ENCODE measurements around the gene GGACT. TPM values are rescaled to one million over a fixed set of nuclear protein-coding genes. Genes with fewer than 3 reads are reported as not detected.
A peak's percentile ranks its signal among the peaks of the same experiment; 100 is the strongest.

The GGACT gene
- total and polyA plus RNA-seq, 2 experiments from 2014 or later: 0.70 to 5.6 TPM

DNA sequence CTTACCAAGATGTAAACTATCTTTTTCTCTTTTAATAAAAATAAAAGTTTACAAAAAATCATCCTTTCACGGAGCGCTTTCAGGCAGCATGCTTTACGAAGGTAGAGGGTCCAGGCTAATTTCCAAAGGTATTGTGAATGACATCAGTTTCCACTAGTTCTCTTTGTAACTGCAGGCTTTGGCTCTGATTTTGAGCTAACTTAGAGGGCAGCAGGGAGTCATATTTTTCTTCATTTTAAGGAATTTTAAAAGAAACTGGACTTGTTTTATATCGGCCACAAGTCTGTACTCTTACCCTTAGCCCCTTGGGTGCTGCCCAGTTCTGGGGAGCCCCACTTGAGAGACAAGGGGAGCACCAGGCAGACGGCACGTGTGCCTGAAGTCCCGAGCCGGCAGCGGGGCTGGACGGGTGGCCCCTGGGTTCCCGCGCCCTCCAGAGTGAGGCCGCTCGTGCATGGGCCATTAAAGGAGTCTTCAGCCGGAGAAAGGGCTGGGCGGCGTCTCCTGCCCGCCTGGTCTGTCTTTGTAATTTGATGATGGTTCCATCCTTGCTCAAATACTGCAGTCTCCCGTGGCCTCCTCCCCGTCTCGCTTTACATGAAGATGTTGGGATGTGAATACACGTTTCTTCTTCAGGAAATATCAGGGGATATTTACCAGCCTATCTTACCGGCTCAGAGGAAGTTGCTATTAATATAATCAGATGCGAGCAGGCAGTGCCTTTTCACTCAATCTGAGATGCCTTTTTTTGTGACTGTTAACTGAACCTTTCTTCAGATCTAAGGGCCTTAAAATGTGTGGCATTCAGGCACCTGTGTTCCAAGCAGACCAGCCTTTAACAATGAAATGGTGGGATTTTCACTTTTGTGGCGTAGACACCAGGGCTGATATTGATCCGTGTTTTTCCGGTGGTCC lies 67.4 kb downstream of the GGACT start:
- Histone ChIP-seq H3K27ac (no peak overlapping the region), H3K4me3 (no peak overlapping the region), H3K79me2 (no peaks in the 10 kb centered on the region), H2AFZ (no peak overlapping the region), H3K9me2 (replicated peaks; ENCODE audit: insufficient read depth) (no peaks in the 10 kb centered on the region), H4K20me1 (ENCODE audit: insufficient read depth, poor library complexity, severe bottlenecking) (no peaks in the 10 kb centered on the region), H3K4me1 (ENCODE audit: insufficient read depth) (peaks cover 9% of the 10 kb centered on the region), H3K36me3 (replicated peaks; ENCODE audit: insufficient read depth, low read depth) (no peaks in the 10 kb centered on the region), H3K9me3 (ENCODE audit: low read depth) (no peaks in the 10 kb centered on the region), H3K27me3 (no peaks in the 10 kb centered on the region), H3K4me2 (no peak overlapping the region)
- TF ChIP-seq, protein P1, sequence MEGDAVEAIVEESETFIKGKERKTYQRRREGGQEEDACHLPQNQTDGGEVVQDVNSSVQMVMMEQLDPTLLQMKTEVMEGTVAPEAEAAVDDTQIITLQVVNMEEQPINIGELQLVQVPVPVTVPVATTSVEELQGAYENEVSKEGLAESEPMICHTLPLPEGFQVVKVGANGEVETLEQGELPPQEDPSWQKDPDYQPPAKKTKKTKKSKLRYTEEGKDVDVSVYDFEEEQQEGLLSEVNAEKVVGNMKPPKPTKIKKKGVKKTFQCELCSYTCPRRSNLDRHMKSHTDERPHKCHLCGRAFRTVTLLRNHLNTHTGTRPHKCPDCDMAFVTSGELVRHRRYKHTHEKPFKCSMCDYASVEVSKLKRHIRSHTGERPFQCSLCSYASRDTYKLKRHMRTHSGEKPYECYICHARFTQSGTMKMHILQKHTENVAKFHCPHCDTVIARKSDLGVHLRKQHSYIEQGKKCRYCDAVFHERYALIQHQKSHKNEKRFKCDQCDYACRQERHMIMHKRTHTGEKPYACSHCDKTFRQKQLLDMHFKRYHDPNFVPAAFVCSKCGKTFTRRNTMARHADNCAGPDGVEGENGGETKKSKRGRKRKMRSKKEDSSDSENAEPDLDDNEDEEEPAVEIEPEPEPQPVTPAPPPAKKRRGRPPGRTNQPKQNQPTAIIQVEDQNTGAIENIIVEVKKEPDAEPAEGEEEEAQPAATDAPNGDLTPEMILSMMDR (IDR thresholded peaks at IDR 0.05; ENCODE audit: poor library complexity): no peak
- TF ChIP-seq EZH2phosphoT487 (IDR thresholded peaks at IDR 0.05; ENCODE audit: low read depth, severe bottlenecking, unreplicated experiment) (no peak), EZH2 (IDR thresholded peaks at IDR 0.05; ENCODE audit: borderline replicate concordance) (no peak)
- 71% methylated on average over 27 of the region's 27 CpGs for WGBS (ENCODE audit: low lambda C conversion rate, missing lambda C conversion rate)
- DNase-seq (ENCODE audit: low spot score): no peak

DNA sequence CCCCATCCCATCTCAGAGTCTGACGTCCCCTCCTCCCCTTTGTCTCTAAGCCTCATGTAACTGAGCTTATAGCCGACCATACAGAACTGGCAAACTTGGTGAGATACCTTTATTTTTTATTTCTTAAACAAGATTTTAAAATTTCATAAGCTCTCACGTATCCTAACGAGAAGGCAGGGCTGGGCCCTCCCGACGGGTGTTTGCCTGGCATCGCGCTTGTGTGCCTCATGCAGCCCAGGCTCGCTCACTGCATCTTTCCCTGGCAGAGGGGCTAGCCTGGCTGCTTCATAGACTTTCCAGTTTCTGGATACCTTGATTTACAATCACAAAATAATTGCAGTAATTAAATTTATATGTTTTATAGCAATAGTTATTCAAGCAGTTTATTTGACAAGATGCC lies 69.0 kb downstream of the GGACT start:
- no peaks in the 10 kb centered on the region for H3K36me3 ChIP-seq (replicated peaks; ENCODE audit: insufficient read depth, low read depth)
- no peaks in the 10 kb centered on the region for H3K79me2 ChIP-seq
- no peaks in the 10 kb centered on the region for H3K27me3 ChIP-seq
- H2AFZ ChIP-seq: no peak overlapping the region
- H3K4me3 ChIP-seq: no peak overlapping the region
- H3K4me1 ChIP-seq (ENCODE audit: insufficient read depth): peaks cover 9% of the 10 kb centered on the region
- no peaks in the 10 kb centered on the region for H3K9me2 ChIP-seq (replicated peaks; ENCODE audit: insufficient read depth)
- TF ChIP-seq, protein P1 (IDR thresholded peaks at IDR 0.05; ENCODE audit: poor library complexity): no peak
- TF ChIP-seq EZH2 (IDR thresholded peaks at IDR 0.05; ENCODE audit: borderline replicate concordance) (no peak), EZH2phosphoT487 (IDR thresholded peaks at IDR 0.05; ENCODE audit: low read depth, severe bottlenecking, unreplicated experiment) (no peak)
- H3K4me2 ChIP-seq: no peak overlapping the region
- H4K20me1 ChIP-seq (ENCODE audit: insufficient read depth, poor library complexity, severe bottlenecking): no peaks in the 10 kb centered on the region
- H3K9me3 ChIP-seq (ENCODE audit: low read depth): no peaks in the 10 kb centered on the region
- 97% methylated on average over 9 of the region's 9 CpGs for WGBS (ENCODE audit: low lambda C conversion rate, missing lambda C conversion rate)
- DNase-seq (ENCODE audit: low spot score): no peak
- H3K27ac ChIP-seq: no peak overlapping the region

DNA sequence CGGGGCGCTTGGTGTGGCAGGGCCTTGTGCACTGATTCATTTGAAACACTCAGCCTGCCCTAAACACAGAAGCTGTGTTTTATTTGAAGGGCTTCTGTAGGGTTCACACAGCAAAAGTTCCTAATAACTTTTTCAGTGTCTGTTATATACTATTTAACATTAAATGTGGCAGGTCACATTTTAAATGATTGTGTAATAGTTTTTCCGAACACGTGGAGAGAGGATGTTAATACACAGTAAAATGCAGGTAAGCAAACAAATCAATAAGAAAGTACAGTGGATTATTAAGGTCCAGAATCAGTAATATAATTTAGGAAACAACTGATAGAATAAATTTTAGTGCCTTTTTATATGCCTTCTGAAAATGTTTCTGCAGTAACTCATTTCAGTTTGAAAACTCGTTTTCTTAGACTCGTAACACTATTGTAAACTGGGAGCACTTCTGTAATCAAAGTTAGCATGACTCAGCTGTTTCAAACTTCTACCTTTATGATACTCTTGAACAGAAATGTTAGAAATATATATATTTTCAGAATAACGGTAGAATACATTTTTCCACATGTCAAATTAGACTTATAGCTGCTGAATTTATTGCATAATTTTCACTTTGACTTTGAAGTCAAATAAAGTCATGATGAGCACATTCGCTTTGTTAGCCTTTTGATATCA lies 70.1 kb downstream of the GGACT start:
- Histone ChIP-seq H3K4me3 (no peak overlapping the region), H3K27ac (peak overlapping the region; percentile 77), H2AFZ (no peak overlapping the region), H4K20me1 (ENCODE audit: insufficient read depth, poor library complexity, severe bottlenecking) (no peaks in the 10 kb centered on the region), H3K4me1 (ENCODE audit: insufficient read depth) (peaks cover 9% of the 10 kb centered on the region), H3K9me2 (replicated peaks; ENCODE audit: insufficient read depth) (no peaks in the 10 kb centered on the region), H3K27me3 (no peaks in the 10 kb centered on the region), H3K9me3 (ENCODE audit: low read depth) (no peaks in the 10 kb centered on the region), H3K4me2 (no peak overlapping the region), H3K79me2 (no peaks in the 10 kb centered on the region), H3K36me3 (replicated peaks; ENCODE audit: insufficient read depth, low read depth) (no peaks in the 10 kb centered on the region)
- TF ChIP-seq EZH2phosphoT487 (IDR thresholded peaks at IDR 0.05; ENCODE audit: low read depth, severe bottlenecking, unreplicated experiment) (no peak), EZH2 (IDR thresholded peaks at IDR 0.05; ENCODE audit: borderline replicate concordance) (no peak)
- TF ChIP-seq, protein P1 (IDR thresholded peaks at IDR 0.05; ENCODE audit: poor library complexity): no peak
- WGBS (ENCODE audit: low lambda C conversion rate, missing lambda C conversion rate): 90% methylated on average over 8 of the region's 8 CpGs
- DNase-seq (ENCODE audit: low spot score): no peak

Data from hepatocyte (in vitro differentiated cells).